HepG2 (cell line): ENCODE measurements around the gene FITM1.

Source experiments
- NFYB ChIP-seq: sonication (generic); formaldehyde crosslinking; IDR thresholded peaks from 2 replicates; pipeline ENCODE4 v1.4.0; 2020; ENCODE audit warnings: missing genetic modification reagents
- RFX5 ChIP-seq: IDR thresholded peaks from 2 replicates; pipeline ENCODE4 v1.6.1; 2011; ENCODE audit warnings: low read depth, low read length, improper control_type of control experiment
- ZNF737 ChIP-seq: sonication (generic); formaldehyde crosslinking; IDR thresholded peaks from 2 replicates; pipeline ENCODE4 v1.5.0; 2020; ENCODE audit warnings: missing genetic modification reagents, mild to moderate bottlenecking, borderline replicate concordance
- ZNF75D ChIP-seq: sonication (generic); formaldehyde crosslinking; IDR thresholded peaks from 2 replicates; pipeline ENCODE4 v1.8.1; 2023; ENCODE audit warnings: missing genetic modification reagents, mild to moderate bottlenecking, borderline replicate concordance
- TF ChIP-seq, protein P1 (sequence below): sonication (generic); formaldehyde crosslinking; IDR thresholded peaks from 2 replicates; pipeline ENCODE4 v1.5.0; 2020; ENCODE audit warnings: mild to moderate bottlenecking, missing genetic modification reagents, moderate library complexity
- TF ChIP-seq, protein P2 (sequence below): sonication (generic); formaldehyde crosslinking; IDR thresholded peaks from 2 replicates; pipeline ENCODE4 v1.8.1; 2023; ENCODE audit warnings: missing genetic modification reagents, inconsistent platforms, borderline replicate concordance

DNA sequence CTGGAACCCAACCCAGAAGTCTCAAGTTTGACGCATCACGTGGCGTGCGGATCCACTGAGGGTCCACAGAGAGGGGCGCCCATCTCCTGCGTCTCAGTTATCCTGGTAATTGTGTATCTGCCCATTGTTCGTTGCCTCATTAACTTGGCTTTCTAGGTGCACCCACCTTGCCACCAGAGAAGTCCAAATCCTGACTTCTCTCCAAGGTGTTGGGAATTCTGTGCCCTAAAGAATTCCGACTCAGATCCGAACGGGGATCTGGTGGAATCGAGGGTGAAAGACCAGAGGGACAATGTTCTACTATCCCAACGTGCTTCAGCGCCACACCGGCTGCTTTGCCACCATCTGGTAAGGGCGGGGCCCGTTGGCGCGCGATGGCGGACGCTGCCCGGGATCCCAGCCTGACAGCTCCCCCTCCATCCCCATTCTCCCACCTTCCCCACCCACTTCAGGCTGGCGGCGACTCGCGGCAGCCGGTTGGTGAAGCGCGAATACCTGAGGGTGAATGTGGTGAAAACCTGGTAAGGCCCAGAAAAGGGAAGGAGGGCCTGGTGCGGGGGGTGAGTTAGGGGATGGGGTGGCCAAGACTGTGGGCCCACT lies 41.9 kb downstream of the FITM1 start:
- no peak for TF ChIP-seq ZNF737
- TF ChIP-seq, protein P1, sequence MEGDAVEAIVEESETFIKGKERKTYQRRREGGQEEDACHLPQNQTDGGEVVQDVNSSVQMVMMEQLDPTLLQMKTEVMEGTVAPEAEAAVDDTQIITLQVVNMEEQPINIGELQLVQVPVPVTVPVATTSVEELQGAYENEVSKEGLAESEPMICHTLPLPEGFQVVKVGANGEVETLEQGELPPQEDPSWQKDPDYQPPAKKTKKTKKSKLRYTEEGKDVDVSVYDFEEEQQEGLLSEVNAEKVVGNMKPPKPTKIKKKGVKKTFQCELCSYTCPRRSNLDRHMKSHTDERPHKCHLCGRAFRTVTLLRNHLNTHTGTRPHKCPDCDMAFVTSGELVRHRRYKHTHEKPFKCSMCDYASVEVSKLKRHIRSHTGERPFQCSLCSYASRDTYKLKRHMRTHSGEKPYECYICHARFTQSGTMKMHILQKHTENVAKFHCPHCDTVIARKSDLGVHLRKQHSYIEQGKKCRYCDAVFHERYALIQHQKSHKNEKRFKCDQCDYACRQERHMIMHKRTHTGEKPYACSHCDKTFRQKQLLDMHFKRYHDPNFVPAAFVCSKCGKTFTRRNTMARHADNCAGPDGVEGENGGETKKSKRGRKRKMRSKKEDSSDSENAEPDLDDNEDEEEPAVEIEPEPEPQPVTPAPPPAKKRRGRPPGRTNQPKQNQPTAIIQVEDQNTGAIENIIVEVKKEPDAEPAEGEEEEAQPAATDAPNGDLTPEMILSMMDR (CRISPR knock-in tag), result no peak
- TF ChIP-seq NFYB (CRISPR knock-in tag), result no peak
- TF ChIP-seq RFX5, result no peak
- TF ChIP-seq, protein P2, sequence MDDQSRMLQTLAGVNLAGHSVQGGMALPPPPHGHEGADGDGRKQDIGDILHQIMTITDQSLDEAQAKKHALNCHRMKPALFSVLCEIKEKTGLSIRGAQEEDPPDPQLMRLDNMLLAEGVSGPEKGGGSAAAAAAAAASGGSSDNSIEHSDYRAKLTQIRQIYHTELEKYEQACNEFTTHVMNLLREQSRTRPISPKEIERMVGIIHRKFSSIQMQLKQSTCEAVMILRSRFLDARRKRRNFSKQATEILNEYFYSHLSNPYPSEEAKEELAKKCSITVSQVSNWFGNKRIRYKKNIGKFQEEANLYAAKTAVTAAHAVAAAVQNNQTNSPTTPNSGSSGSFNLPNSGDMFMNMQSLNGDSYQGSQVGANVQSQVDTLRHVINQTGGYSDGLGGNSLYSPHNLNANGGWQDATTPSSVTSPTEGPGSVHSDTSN (CRISPR knock-in tag), result no peak
- TF ChIP-seq ZNF75D (CRISPR knock-in tag), result no peak
